Tracheal epithelial cell (primary cell): Measurements from ENCODE around the gene MPLKIP. TPM values are rescaled to one million over a fixed set of nuclear protein-coding genes. Genes with fewer than 3 reads are reported as not detected.

Source experiments
- total RNA-seq: library from RNA; depleted of rRNA; stranded (reverse); fragments of >200 nt; gene quantifications from 2 replicates; pipeline ENCODE4 v1.2.1, GENCODE V29; 2014

The MPLKIP gene
- total RNA-seq: 17.1 and 21.4 TPM in 2 replicates

GRCh38 chr7:40134428-40135316 lies at the start of gene MPLKIP, which contains the start of gene SUGCT:
Gene MPLKIP, minus strand, starts transcription at chr7:40134622. Its CDS starts 55 bp downstream, at chr7:40134567.
Gene SUGCT, plus strand, starts transcription at chr7:40135005.

Other genes with a start within 250 kb of the MPLKIP start
- gene CDK13, start 184.4 kb downstream of the MPLKIP start, total RNA-seq: 46.0 and 57.5 TPM in 2 replicates
- 16.6 and 17.1 TPM in 2 replicates for gene SUGCT, start 383 bp upstream of the MPLKIP start, total RNA-seq